Activated CD4-positive, CD25-positive, alpha-beta regulatory T cell treated with anti-CD3 and anti-CD28 coated beads, Interleukin-2, amount 50 U/mL, for 72 hours (primary cell): ENCODE measurements around the gene ATXN7L1.
"Not testable (repeated sequence)": the region's sequence is repeated elsewhere in the genome, so short reads cannot be mapped to it uniquely, and the experiment has no call there.

Source experiments
- DNase-seq: peaks from one replicate; pipeline ENCODE4 v3.0.0; 2021

ATXN7L1 gene

GRCh38 chr7:105797652-105798051 is 78.7 kb downstream of the ATXN7L1 start:
- no peak for DNase-seq

- no peak for DNase-seq
These were observed 80.0 kb downstream of the ATXN7L1 start for GRCh38 chr7:105796365-105796764.

- no peak for DNase-seq
These were observed 81.4 kb downstream of the ATXN7L1 start for GRCh38 chr7:105794741-105795729.

GRCh38 chr7:105792488-105793370 is 83.7 kb downstream of the ATXN7L1 start:
- no peak for DNase-seq

GRCh38 chr7:105791926-105792325 is 84.5 kb downstream of the ATXN7L1 start:
- no peak for DNase-seq

GRCh38 chr7:105790996-105791395 is 85.4 kb downstream of the ATXN7L1 start:
- no peak for DNase-seq

- DNase-seq = not testable (repeated sequence)
These were observed 85.9 kb downstream of the ATXN7L1 start for GRCh38 chr7:105790452-105790851.

GRCh38 chr7:105788816-105789349 is 87.5 kb downstream of the ATXN7L1 start:
- DNase-seq = no peak

- DNase-seq = no peak
These were observed 88.0 kb downstream of the ATXN7L1 start for GRCh38 chr7:105788356-105788755.

GRCh38 chr7:105787793-105788192 is 88.6 kb downstream of the ATXN7L1 start:
- no peak for DNase-seq

- no peak for DNase-seq
These were observed 89.6 kb downstream of the ATXN7L1 start for GRCh38 chr7:105786520-105787470.

GRCh38 chr7:105782391-105783042 is 93.9 kb downstream of the ATXN7L1 start:
- DNase-seq = no peak

- DNase-seq = no peak
These were observed 96.3 kb downstream of the ATXN7L1 start for GRCh38 chr7:105779856-105780780.

GRCh38 chr7:105778956-105779355 is 97.4 kb downstream of the ATXN7L1 start:
- DNase-seq = no peak

GRCh38 chr7:105776986-105777910 is 99.2 kb downstream of the ATXN7L1 start:
- DNase-seq = no peak

GRCh38 chr7:105776068-105776790 is 100.2 kb downstream of the ATXN7L1 start:
- DNase-seq = no peak

GRCh38 chr7:105775580-105775979 is 100.8 kb downstream of the ATXN7L1 start:
- DNase-seq = no peak

- no peak for DNase-seq
These were observed 103.4 kb downstream of the ATXN7L1 start for GRCh38 chr7:105773030-105773460.
